K562 (cell line): Measurements from ENCODE around the gene NDFIP1. TPM values are rescaled to one million over a fixed set of nuclear protein-coding genes. Genes with fewer than 3 reads are reported as not detected.
A peak's percentile ranks its signal among the peaks of the same experiment; 100 is the strongest.

Experiments used
- HNRNPH1 ChIP-seq: fragments of 200-400 bp; formaldehyde crosslinking; optimal IDR thresholded peaks from 2 replicates; pipeline ENCODE3; 2017; ENCODE audit warnings: low read depth, mild to moderate bottlenecking, low read length, moderate library complexity
- KDM1A ChIP-seq, 2 experiments: fragments of 450-650 bp; IDR thresholded peaks; 2 replicates each; pipeline ENCODE4 v1.6.1; 2016; ENCODE audit warnings: mild to moderate bottlenecking in 2 of 2
- MIER1 ChIP-seq: fragments of 450-650 bp; IDR thresholded peaks from 2 replicates; pipeline ENCODE4 v1.6.1; 2016; ENCODE audit warnings: antibody characterized with exemption, mild to moderate bottlenecking, low read depth
- NCOA2 ChIP-seq, 2 experiments: fragments of 450-650 bp; IDR thresholded peaks; 2 replicates each; pipeline ENCODE4 v1.6.1; 2018; ENCODE audit warnings: mild to moderate bottlenecking in 2 of 2, moderate library complexity in 1 of 2; ENCODE audit not compliant: partially characterized antibody in 2 of 2
- NFXL1 ChIP-seq: fragments of 450-650 bp; formaldehyde crosslinking; IDR thresholded peaks from 2 replicates; pipeline ENCODE4 v1.4.0; 2021; ENCODE audit warnings: mild to moderate bottlenecking
- POLR2H ChIP-seq: IDR thresholded peaks from 2 replicates; pipeline ENCODE4 v1.6.1; 2016; ENCODE audit warnings: missing genetic modification characterization, low read depth, mild to moderate bottlenecking, control low read depth, missing compliant biosample characterization, moderate library complexity
- PRMT5 ChIP-seq: sonication (generic); formaldehyde crosslinking; IDR thresholded peaks from 2 replicates; pipeline ENCODE4 v1.5.0; 2020; ENCODE audit warnings: missing genetic modification reagents
- SMARCC2 ChIP-seq: fragments of 450-650 bp; IDR thresholded peaks from 2 replicates; pipeline ENCODE4 v1.6.1; 2017; ENCODE audit warnings: antibody characterized with exemption, moderate library complexity, mild to moderate bottlenecking, low read depth
- TAF1 ChIP-seq: IDR thresholded peaks from 2 replicates; pipeline ENCODE4 v1.6.1; 2011; ENCODE audit warnings: mild to moderate bottlenecking, low read length, moderate library complexity; ENCODE audit not compliant: insufficient read depth, control insufficient read depth, severe bottlenecking; ENCODE audit errors: extremely low read depth
- ZFP1 ChIP-seq: fragments of 450-650 bp; formaldehyde crosslinking; IDR thresholded peaks from 2 replicates; pipeline ENCODE4 v1.4.0; 2020; ENCODE audit warnings: mild to moderate bottlenecking, mixed read lengths
- ZNF668 ChIP-seq: fragments of 250-450 bp; sonication (Bioruptor Pico); IDR thresholded peaks from 2 replicates; pipeline ENCODE4 v1.8.0; 2022; ENCODE audit warnings: mild to moderate bottlenecking, inconsistent platforms
- ZNF77 ChIP-seq: fragments of 250-450 bp; sonication (Bioruptor Pico); IDR thresholded peaks from 2 replicates; pipeline ENCODE4 v1.5.0; 2020
- polyA plus RNA-seq, 8 experiments: library from polyadenylated mRNA; depleted of rRNA in 4 of 8; stranded (reverse) in 5 of 8; unstranded in 3 of 8; fragments of >200 nt; fragmentation: Nextera tagmentation in 2 of 8; fragmentation: Illumina TruSeq in 1 of 8; extraction: Ambion mirVana in 2 of 8; extraction: Trizol in 1 of 8; gene quantifications; 2 replicates each; pipeline versions ENCODE4 v1.2.1 to v1.2.3, GENCODE V29; 2011 to 2014; ENCODE audit warnings: inconsistent platforms in 1 of 8, missing spikeins in 1 of 8
- total RNA-seq, 7 experiments: library from RNA; depleted of rRNA in 6 of 7; stranded (reverse); fragments of >200 nt in 6 of 7; fragmentation: Illumina TruSeq in 2 of 7; extraction: Trizol in 2 of 7; gene quantifications; 2 replicates each; pipeline versions ENCODE4 v1.2.1 to v1.2.3, GENCODE V29; 2011 to 2021; ENCODE audit warnings: low replicate concordance in 1 of 7
- TF ChIP-seq, protein P1 (sequence below): fragments of 450-650 bp; IDR thresholded peaks from 2 replicates; pipeline ENCODE4 v1.6.1; 2018; ENCODE audit not compliant: partially characterized antibody
- TF ChIP-seq, protein P2 (sequence below): fragments of 450-650 bp; IDR thresholded peaks from 2 replicates; pipeline ENCODE4 v1.6.1; 2017; ENCODE audit warnings: antibody characterized with exemption
- TF ChIP-seq, protein P3 (sequence below): fragments of 450-650 bp; IDR thresholded peaks from 2 replicates; pipeline ENCODE4 v1.6.1; 2017; ENCODE audit warnings: mild to moderate bottlenecking, moderate library complexity
- TF ChIP-seq, protein P4 (sequence below), 2 experiments: fragments of 450-650 bp in 1 of 2; IDR thresholded peaks; 2 replicates each; pipeline ENCODE4 v1.6.1; 2011 to 2017; ENCODE audit warnings: low read depth in 2 of 2, antibody characterized with exemption in 1 of 2, borderline replicate concordance in 1 of 2, low read length in 1 of 2, mild to moderate bottlenecking in 1 of 2, mixed read lengths in 1 of 2; ENCODE audit not compliant: control insufficient read depth in 1 of 2

The NDFIP1 gene
- total and polyA plus RNA-seq, 9 of the 15 experiments (the other 6 are each of a cell fraction or from before 2014, with no cell fraction given): 5.3 to 37.5 (median 31.9) TPM

DNA sequence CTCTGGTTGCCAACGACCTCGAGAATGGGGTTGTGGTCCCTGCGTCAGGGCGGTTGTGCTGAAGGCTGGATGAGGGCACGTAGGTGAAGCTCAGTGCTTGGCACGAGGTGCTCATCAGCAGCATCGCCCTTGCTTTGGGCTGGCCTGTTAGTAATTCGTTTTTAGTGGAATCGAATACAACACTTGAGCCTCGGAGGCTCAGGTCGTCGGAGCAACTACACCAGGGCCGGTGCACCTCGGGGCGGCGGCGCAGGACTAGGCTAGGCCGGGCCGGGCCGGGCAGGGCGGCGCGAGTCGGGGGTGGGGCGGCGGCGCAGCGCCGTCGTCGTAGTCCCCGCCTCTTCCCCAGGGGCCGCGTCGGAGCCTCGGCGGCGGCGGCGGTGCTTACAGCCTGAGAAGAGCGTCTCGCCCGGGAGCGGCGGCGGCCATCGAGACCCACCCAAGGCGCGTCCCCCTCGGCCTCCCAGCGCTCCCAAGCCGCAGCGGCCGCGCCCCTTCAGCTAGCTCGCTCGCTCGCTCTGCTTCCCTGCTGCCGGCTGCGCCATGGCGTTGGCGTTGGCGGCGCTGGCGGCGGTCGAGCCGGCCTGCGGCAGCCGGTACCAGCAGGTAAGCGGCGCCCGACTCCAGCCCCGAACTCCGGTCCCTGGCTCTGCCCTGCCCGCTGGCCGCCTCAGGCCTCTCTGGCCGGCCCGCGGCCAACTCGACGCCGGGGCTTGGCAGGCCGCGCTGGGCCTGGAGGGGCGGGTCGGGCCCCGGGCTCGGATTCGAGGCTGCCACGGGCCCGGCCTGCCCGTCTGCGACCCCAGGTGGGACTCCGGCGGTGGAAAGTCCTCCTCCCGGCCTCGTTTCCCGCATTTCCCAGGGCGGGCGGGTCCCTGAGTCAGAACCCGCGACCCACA lies at the start of gene NDFIP1 (continued):
- TF ChIP-seq, protein P1, sequence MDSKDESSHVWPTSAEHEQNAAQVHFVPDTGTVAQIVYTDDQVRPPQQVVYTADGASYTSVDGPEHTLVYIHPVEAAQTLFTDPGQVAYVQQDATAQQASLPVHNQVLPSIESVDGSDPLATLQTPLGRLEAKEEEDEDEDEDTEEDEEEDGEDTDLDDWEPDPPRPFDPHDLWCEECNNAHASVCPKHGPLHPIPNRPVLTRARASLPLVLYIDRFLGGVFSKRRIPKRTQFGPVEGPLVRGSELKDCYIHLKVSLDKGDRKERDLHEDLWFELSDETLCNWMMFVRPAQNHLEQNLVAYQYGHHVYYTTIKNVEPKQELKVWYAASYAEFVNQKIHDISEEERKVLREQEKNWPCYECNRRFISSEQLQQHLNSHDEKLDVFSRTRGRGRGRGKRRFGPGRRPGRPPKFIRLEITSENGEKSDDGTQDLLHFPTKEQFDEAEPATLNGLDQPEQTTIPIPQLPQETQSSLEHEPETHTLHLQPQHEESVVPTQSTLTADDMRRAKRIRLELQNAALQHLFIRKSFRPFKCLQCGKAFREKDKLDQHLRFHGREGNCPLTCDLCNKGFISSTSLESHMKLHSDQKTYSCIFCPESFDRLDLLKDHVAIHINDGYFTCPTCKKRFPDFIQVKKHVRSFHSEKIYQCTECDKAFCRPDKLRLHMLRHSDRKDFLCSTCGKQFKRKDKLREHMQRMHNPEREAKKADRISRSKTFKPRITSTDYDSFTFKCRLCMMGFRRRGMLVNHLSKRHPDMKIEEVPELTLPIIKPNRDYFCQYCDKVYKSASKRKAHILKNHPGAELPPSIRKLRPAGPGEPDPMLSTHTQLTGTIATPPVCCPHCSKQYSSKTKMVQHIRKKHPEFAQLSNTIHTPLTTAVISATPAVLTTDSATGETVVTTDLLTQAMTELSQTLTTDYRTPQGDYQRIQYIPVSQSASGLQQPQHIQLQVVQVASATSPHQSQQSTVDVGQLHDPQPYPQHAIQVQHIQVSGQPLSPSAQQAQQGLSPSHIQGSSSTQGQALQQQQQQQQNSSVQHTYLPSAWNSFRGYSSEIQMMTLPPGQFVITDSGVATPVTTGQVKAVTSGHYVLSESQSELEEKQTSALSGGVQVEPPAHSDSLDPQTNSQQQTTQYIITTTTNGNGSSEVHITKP: no peak
- TF ChIP-seq SMARCC2 (no peak), ZNF77 (CRISPR knock-in tag) (no peak), ZNF668 (CRISPR knock-in tag) (no peak), MIER1 (no peak), TAF1 (peak; percentile 66), ZFP1 (CRISPR knock-in tag) (no peak), HNRNPH1 (no peak), NCOA2 (IDR thresholded peaks at IDR 0.05; ENCODE audit: partially characterized antibody in 2 of 2) (no peak), PRMT5 (CRISPR knock-in tag) (no peak), POLR2H (tag) (peak; percentile 50; the same call in 1 of the 2 replicates), NFXL1 (CRISPR knock-in tag) (no peak), KDM1A (IDR thresholded peaks at IDR 0.05) (no peak)
- TF ChIP-seq, protein P2, sequence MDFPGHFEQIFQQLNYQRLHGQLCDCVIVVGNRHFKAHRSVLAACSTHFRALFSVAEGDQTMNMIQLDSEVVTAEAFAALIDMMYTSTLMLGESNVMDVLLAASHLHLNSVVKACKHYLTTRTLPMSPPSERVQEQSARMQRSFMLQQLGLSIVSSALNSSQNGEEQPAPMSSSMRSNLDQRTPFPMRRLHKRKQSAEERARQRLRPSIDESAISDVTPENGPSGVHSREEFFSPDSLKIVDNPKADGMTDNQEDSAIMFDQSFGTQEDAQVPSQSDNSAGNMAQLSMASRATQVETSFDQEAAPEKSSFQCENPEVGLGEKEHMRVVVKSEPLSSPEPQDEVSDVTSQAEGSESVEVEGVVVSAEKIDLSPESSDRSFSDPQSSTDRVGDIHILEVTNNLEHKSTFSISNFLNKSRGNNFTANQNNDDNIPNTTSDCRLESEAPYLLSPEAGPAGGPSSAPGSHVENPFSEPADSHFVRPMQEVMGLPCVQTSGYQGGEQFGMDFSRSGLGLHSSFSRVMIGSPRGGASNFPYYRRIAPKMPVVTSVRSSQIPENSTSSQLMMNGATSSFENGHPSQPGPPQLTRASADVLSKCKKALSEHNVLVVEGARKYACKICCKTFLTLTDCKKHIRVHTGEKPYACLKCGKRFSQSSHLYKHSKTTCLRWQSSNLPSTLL: no peak
- TF ChIP-seq, protein P3, sequence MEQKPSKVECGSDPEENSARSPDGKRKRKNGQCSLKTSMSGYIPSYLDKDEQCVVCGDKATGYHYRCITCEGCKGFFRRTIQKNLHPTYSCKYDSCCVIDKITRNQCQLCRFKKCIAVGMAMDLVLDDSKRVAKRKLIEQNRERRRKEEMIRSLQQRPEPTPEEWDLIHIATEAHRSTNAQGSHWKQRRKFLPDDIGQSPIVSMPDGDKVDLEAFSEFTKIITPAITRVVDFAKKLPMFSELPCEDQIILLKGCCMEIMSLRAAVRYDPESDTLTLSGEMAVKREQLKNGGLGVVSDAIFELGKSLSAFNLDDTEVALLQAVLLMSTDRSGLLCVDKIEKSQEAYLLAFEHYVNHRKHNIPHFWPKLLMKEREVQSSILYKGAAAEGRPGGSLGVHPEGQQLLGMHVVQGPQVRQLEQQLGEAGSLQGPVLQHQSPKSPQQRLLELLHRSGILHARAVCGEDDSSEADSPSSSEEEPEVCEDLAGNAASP: no peak
- TF ChIP-seq, protein P4, sequence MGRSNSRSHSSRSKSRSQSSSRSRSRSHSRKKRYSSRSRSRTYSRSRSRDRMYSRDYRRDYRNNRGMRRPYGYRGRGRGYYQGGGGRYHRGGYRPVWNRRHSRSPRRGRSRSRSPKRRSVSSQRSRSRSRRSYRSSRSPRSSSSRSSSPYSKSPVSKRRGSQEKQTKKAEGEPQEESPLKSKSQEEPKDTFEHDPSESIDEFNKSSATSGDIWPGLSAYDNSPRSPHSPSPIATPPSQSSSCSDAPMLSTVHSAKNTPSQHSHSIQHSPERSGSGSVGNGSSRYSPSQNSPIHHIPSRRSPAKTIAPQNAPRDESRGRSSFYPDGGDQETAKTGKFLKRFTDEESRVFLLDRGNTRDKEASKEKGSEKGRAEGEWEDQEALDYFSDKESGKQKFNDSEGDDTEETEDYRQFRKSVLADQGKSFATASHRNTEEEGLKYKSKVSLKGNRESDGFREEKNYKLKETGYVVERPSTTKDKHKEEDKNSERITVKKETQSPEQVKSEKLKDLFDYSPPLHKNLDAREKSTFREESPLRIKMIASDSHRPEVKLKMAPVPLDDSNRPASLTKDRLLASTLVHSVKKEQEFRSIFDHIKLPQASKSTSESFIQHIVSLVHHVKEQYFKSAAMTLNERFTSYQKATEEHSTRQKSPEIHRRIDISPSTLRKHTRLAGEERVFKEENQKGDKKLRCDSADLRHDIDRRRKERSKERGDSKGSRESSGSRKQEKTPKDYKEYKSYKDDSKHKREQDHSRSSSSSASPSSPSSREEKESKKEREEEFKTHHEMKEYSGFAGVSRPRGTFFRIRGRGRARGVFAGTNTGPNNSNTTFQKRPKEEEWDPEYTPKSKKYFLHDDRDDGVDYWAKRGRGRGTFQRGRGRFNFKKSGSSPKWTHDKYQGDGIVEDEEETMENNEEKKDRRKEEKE (IDR thresholded peaks at IDR 0.05; ENCODE audit: borderline replicate concordance in 1 of 2, control insufficient read depth in 1 of 2, low read depth in 2 of 2, low read length in 1 of 2): no peak
